Measurements from ENCODE around the gene FBN1. TPM values are rescaled to one million over a fixed set of nuclear protein-coding genes. Genes with fewer than 3 reads are reported as not detected.

Gene FBN1
- total RNA-seq, 1 experiment from 2014 or later = 1.1 TPM

- intact Hi-C loops (cut with micrococcal nuclease; ENCODE audit: unreplicated experiment) = no loop called here
- no TSS peak for BruUV-seq (replicated peaks)
- no peak overlapping the region for H3K27ac Mint-ChIP-seq (ENCODE audit: unreplicated experiment)
- TF ChIP-seq, protein P1, sequence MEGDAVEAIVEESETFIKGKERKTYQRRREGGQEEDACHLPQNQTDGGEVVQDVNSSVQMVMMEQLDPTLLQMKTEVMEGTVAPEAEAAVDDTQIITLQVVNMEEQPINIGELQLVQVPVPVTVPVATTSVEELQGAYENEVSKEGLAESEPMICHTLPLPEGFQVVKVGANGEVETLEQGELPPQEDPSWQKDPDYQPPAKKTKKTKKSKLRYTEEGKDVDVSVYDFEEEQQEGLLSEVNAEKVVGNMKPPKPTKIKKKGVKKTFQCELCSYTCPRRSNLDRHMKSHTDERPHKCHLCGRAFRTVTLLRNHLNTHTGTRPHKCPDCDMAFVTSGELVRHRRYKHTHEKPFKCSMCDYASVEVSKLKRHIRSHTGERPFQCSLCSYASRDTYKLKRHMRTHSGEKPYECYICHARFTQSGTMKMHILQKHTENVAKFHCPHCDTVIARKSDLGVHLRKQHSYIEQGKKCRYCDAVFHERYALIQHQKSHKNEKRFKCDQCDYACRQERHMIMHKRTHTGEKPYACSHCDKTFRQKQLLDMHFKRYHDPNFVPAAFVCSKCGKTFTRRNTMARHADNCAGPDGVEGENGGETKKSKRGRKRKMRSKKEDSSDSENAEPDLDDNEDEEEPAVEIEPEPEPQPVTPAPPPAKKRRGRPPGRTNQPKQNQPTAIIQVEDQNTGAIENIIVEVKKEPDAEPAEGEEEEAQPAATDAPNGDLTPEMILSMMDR (IDR thresholded peaks at IDR 0.05; ENCODE audit: unreplicated experiment) = no peak
- H3K9me3 Mint-ChIP-seq (ENCODE audit: low read depth, unreplicated experiment) = no peaks in the 10 kb centered on the region
- DNase-seq = no peak
- H3K4me1 Mint-ChIP-seq (ENCODE audit: low read depth, unreplicated experiment) = no peaks in the 10 kb centered on the region
- peaks cover 14% of the 10 kb centered on the region for H3K27me3 Mint-ChIP-seq (ENCODE audit: unreplicated experiment)
- CTCF ChIA-PET = no interaction called here
- no peak overlapping the region for H3K4me3 Mint-ChIP-seq (ENCODE audit: low read depth, unreplicated experiment)
- H3K36me3 Mint-ChIP-seq (ENCODE audit: insufficient read depth, unreplicated experiment) = no peaks in the 10 kb centered on the region
Observed at GRCh38 chr15:48550822-48551525, 94.5 kb downstream of the FBN1 start.

DNA sequence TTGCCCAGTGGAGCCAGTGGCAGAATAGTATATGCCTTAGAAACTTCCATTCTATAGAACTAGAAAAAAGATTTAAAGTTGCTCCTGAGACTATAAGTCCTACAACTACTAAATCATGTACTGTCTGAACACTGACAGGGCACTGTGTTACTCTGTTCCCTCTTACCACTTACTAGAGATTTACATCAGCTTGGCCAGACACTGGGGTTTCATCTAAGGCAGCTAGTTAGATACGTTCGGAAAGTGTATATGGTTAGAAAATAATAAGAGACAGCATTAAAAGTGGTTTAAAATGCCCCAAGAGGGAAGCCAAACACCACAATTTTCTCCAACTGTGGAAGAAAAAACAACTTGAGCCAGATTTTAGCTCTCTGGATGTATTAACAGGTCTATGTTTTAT, 97.1 kb downstream of the FBN1 start:
- no TSS peak for BruUV-seq (replicated peaks)
- intact Hi-C loops (cut with micrococcal nuclease; ENCODE audit: unreplicated experiment) = no loop called here
- no peak overlapping the region for H3K27ac Mint-ChIP-seq (ENCODE audit: unreplicated experiment)
- CTCF ChIA-PET = no interaction called here
- H3K27me3 Mint-ChIP-seq (ENCODE audit: unreplicated experiment) = peaks cover 14% of the 10 kb centered on the region
- no peaks in the 10 kb centered on the region for H3K9me3 Mint-ChIP-seq (ENCODE audit: low read depth, unreplicated experiment)
- H3K4me3 Mint-ChIP-seq (ENCODE audit: low read depth, unreplicated experiment) = no peak overlapping the region
- TF ChIP-seq, protein P1 (IDR thresholded peaks at IDR 0.05; ENCODE audit: unreplicated experiment) = no peak
- H3K36me3 Mint-ChIP-seq (ENCODE audit: insufficient read depth, unreplicated experiment) = no peaks in the 10 kb centered on the region
- DNase-seq = no peak
- H3K4me1 Mint-ChIP-seq (ENCODE audit: low read depth, unreplicated experiment) = no peaks in the 10 kb centered on the region

- intact Hi-C loops (cut with micrococcal nuclease; ENCODE audit: unreplicated experiment) = no loop called here
- Mint-ChIP-seq H3K9me3 (ENCODE audit: low read depth, unreplicated experiment) (no peaks in the 10 kb centered on the region), H3K36me3 (ENCODE audit: insufficient read depth, unreplicated experiment) (no peaks in the 10 kb centered on the region), H3K27ac (ENCODE audit: unreplicated experiment) (no peak overlapping the region), H3K4me1 (ENCODE audit: low read depth, unreplicated experiment) (no peaks in the 10 kb centered on the region), H3K27me3 (ENCODE audit: unreplicated experiment) (peaks cover 14% of the 10 kb centered on the region), H3K4me3 (ENCODE audit: low read depth, unreplicated experiment) (no peak overlapping the region)
- CTCF ChIA-PET = no interaction called here
- no TSS peak for BruUV-seq (replicated peaks)
- no peak for DNase-seq
- TF ChIP-seq, protein P1 (IDR thresholded peaks at IDR 0.05; ENCODE audit: unreplicated experiment) = no peak
Observed at GRCh38 chr15:48547286-48547685, 98.2 kb downstream of the FBN1 start.

DNA sequence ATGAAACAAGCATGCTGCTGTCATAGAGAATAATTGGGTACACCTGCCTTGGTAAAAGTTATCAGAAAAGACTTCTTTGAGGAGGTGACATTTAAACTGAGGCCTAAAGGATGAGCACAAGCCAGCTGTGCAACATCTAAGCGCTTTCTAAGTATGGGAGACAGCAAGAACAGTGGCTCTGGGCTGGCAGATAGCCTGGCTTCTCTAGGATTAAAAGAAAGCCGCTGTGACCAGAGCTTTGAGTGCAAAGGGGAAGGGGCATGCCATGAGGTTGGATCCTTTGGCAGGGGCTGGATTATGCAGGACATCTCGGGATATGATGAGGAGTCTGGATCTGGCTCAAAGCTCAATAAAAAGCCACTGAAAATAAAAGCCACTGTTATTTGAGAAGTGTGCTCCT, 99.2 kb downstream of the FBN1 start:
- Mint-ChIP-seq H3K4me1 (ENCODE audit: low read depth, unreplicated experiment) (no peaks in the 10 kb centered on the region), H3K27ac (ENCODE audit: unreplicated experiment) (no peak overlapping the region)
- CTCF ChIA-PET = no interaction called here

More for the DNA sequence above, 99.2 kb downstream of the FBN1 start:
- intact Hi-C loops (cut with micrococcal nuclease; ENCODE audit: unreplicated experiment) = no loop called here
- no peak for DNase-seq
- BruUV-seq (replicated peaks) = no TSS peak
- Mint-ChIP-seq H3K27me3 (ENCODE audit: unreplicated experiment) (peaks cover 14% of the 10 kb centered on the region), H3K36me3 (ENCODE audit: insufficient read depth, unreplicated experiment) (no peaks in the 10 kb centered on the region), H3K4me3 (ENCODE audit: low read depth, unreplicated experiment) (no peak overlapping the region), H3K9me3 (ENCODE audit: low read depth, unreplicated experiment) (no peaks in the 10 kb centered on the region)
- TF ChIP-seq, protein P1 (IDR thresholded peaks at IDR 0.05; ENCODE audit: unreplicated experiment) = no peak
